ENCODE results near the gene SLC45A1.

- TF ChIP-seq EP300 (IDR thresholded peaks at IDR 0.05) (no peak), CTCF (IDR thresholded peaks at IDR 0.05) (no peak), POLR2AphosphoS5 (IDR thresholded peaks at IDR 0.05) (no peak)
Observed at GRCh38 chr1:8276932-8277331, 41.0 kb upstream of the SLC45A1 start.

All from suprapubic skin (tissue), 4 donors.